Testis (tissue), 3 donors: Measurements from ENCODE around the gene PCBP3. TPM values are rescaled to one million over a fixed set of nuclear protein-coding genes. Genes with fewer than 3 reads are reported as not detected.

ENCODE experiments used
- DNase-seq: peaks from one replicate; pipeline ENCODE4 v3.0.0-alpha.2; 2019
- H3K27ac ChIP-seq, 2 donors: fragments of 200-600 bp; sonication (generic); one replicate each; pipeline ENCODE4 v1.5.1; 2019
- H3K27me3 ChIP-seq: fragments of 200-600 bp; sonication (generic); one replicate; pipeline ENCODE4 v1.5.1; 2019
- H3K36me3 ChIP-seq: fragments of 200-600 bp; sonication (generic); one replicate; pipeline ENCODE4 v1.5.1; 2017; ENCODE audit warnings: low read depth; ENCODE audit errors: missing control alignments
- H3K4me1 ChIP-seq: fragments of 200-600 bp; sonication (generic); one replicate; pipeline ENCODE4 v1.5.1; 2019
- H3K4me3 ChIP-seq, 2 donors: fragments of 200-600 bp; sonication (generic); one replicate each; pipeline ENCODE4 v1.5.1; 2017 to 2019
- H3K9me3 ChIP-seq: fragments of 200-600 bp; sonication (generic); one replicate; pipeline ENCODE4 v1.5.1; 2017
- POLR2A ChIP-seq: fragments of 450-650 bp; IDR thresholded peaks from one replicate; pipeline ENCODE4 v1.6.1; 2017; ENCODE audit warnings: antibody characterized with exemption, mild to moderate bottlenecking, moderate library complexity
- WGBS, 2 donors: methylation state at CpG; one replicate each; pipeline ENCODE4 v1.1.5; 2018; 5-methylcytosine and 5-hydroxymethylcytosine counted together
- intact Hi-C: fragments of 100-400 bp; cut with DNase I; formaldehyde crosslinking; loops from one replicate; pipeline ENCODE4 v1.15.1; 2023; ENCODE audit warnings: low total_unique reads
- polyA plus RNA-seq: library from polyadenylated mRNA; stranded (reverse); fragments of 350-450 nt; fragmentation: Illumina TruSeq; extraction: RNeasy Lipid Tissue Mini Kit (QIAGEN cat#74804); gene quantifications from one replicate; pipeline ENCODE4 v1.2.3, GENCODE V29; 2014; ENCODE audit warnings: low read depth, low replicate concordance; ENCODE audit not compliant: insufficient read depth
- total RNA-seq, 2 donors: library from RNA; depleted of rRNA; stranded (reverse); fragments of >200 nt; gene quantifications; one replicate each; pipeline ENCODE4 v1.2.3, GENCODE V29; 2016
- TF ChIP-seq, protein P1 (sequence below), 3 experiments: fragments of 450-650 bp in 2 of 3; fragments of 200-600 bp in 1 of 3; sonication (generic) in 1 of 3; IDR thresholded peaks; one replicate each; pipeline ENCODE4 v1.5.1; 2016 to 2019; ENCODE audit warnings: antibody characterized with exemption in 3 of 3, mild to moderate bottlenecking in 2 of 3, moderate library complexity in 1 of 3

Gene PCBP3
- total and polyA plus RNA-seq, 3 donors from 2014 or later = 35.7 to 58.3 (median 38.0) TPM

DNA sequence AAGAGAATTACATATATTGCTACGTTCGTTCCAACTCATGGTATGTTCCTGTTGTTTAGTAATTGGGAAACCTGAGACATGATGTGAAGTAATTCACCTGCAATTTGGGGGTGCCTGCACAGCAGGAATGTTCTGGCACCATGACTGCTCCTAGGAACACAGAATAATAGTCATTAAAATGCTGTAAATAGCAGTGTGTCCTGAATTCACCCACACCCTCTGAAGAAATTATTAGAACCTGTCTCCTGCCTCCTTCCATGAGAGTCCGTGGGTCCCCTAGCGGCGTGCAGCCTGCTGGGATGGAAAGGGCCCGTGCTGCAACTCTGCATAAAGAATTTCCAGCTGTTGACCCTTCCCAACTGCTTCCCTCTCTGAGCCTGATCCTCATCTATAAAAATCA is 143.1 kb downstream of the PCBP3 start:
- no peaks in the 10 kb centered on the region for H3K9me3 ChIP-seq
- WGBS, 2 donors = 79 to 90% methylated on average over 6 of the region's 6 CpGs
- no peaks in the 10 kb centered on the region for H3K36me3 ChIP-seq
- no peak overlapping the region for H3K4me3 ChIP-seq
- DNase-seq = no peak
- H3K27ac ChIP-seq = no peak overlapping the region
- no peaks in the 10 kb centered on the region for H3K4me1 ChIP-seq
- TF ChIP-seq, protein P1, sequence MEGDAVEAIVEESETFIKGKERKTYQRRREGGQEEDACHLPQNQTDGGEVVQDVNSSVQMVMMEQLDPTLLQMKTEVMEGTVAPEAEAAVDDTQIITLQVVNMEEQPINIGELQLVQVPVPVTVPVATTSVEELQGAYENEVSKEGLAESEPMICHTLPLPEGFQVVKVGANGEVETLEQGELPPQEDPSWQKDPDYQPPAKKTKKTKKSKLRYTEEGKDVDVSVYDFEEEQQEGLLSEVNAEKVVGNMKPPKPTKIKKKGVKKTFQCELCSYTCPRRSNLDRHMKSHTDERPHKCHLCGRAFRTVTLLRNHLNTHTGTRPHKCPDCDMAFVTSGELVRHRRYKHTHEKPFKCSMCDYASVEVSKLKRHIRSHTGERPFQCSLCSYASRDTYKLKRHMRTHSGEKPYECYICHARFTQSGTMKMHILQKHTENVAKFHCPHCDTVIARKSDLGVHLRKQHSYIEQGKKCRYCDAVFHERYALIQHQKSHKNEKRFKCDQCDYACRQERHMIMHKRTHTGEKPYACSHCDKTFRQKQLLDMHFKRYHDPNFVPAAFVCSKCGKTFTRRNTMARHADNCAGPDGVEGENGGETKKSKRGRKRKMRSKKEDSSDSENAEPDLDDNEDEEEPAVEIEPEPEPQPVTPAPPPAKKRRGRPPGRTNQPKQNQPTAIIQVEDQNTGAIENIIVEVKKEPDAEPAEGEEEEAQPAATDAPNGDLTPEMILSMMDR (IDR thresholded peaks at IDR 0.05) = no peak
- no peak for TF ChIP-seq POLR2A
- intact Hi-C loops = no loop called here
- no peaks in the 10 kb centered on the region for H3K27me3 ChIP-seq

DNA sequence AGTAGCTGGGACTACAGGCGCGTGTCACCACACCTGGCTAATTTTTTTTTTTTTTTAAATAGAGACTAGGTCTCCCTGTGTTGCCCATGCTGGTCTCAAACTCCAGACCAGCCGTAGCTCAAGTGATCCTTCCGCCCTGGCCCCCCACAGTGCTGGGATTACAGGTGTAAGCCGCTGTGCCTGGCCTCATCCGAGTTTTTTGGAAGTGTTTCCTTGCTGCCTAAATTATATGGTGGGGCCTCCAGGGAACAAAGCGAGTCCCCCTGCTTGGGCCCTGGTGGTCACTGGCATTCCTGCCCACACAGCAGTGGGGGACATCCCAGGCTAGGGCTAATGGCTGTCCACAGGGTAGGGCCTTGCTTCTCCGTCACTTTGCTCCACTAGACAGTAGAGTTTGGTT is 143.8 kb downstream of the PCBP3 start:
- Histone ChIP-seq H3K4me3 (no peak overlapping the region), H3K36me3 (no peaks in the 10 kb centered on the region), H3K4me1 (no peaks in the 10 kb centered on the region), H3K27me3 (no peaks in the 10 kb centered on the region), H3K27ac (no peak overlapping the region), H3K9me3 (no peaks in the 10 kb centered on the region)
- intact Hi-C loops = no loop called here
- WGBS, 2 donors = 93 to 98% methylated on average over 8 of the region's 8 CpGs
- no peak for TF ChIP-seq POLR2A
- TF ChIP-seq, protein P1 (IDR thresholded peaks at IDR 0.05) = no peak
- no peak for DNase-seq

DNA sequence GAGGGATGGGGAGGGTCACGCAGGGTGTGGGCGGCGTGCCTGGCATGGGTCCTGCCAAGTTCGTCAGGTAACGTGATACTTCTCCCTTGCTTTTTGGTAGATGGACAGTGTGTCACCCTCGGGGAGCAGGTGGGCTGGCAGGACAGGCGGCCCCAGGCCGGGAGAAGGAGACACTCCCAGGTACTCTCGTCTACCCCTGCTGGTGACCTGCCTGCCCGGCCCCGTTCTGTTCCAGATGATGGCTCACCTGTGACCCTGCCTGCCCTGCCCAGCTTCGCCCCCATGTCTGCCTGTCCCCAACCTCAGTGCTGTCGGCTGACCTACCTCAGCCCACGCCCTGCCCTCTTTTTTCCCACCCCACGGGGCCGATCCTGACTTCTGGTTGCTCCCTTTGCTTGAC is 144.7 kb downstream of the PCBP3 start:
- no peak for DNase-seq
- H3K9me3 ChIP-seq = no peaks in the 10 kb centered on the region
- H3K4me3 ChIP-seq = no peak overlapping the region
- TF ChIP-seq POLR2A = no peak
- TF ChIP-seq, protein P1 (IDR thresholded peaks at IDR 0.05) = no peak
- H3K27me3 ChIP-seq = no peaks in the 10 kb centered on the region
- H3K36me3 ChIP-seq = no peaks in the 10 kb centered on the region
- WGBS, 2 donors = 83 to 84% methylated on average over 12 to 16 of the region's 16 CpGs
- intact Hi-C loops = no loop called here
- no peaks in the 10 kb centered on the region for H3K4me1 ChIP-seq
- H3K27ac ChIP-seq = no peak overlapping the region

DNA sequence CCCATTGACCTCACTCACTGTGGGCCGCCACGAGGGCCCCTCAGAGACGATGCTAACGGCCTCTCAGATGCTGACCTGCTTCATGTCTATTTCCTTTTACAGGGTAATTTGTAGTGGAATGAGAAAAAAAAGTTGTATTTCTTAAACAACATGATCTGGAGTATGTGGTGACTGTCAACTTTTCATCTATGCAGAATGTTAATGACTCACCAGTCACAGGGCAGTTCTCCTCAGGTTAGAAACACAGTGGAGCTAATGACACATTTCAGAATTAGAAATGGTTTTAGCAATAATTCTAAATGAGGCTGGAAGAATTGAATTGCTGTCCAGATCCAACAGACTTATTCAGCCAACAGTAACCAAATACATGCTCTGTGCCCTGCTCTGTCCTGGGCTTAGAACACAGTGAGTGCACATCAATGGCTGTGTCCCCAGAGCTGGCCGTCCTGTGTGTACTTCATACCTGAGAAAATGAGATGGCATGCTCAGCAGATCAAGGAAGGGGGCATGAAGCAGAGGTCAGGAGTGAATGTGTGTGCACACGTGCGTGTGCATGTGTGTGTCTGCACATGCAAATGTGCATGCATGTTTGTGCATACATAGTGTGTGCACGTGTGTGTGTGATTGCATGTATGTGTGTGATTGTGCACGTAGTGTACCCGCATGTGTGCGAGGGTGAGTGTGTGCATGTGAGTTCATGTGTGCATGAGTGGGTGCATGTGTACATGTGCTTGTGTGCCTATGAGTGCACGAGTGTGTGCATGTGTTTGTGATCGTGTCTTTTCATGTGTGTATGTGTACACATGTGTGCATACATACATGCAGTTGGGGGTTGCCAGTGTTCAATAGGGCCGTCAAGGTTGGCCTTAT is 145.3 kb downstream of the PCBP3 start:
- Histone ChIP-seq H3K4me1 (no peaks in the 10 kb centered on the region), H3K9me3 (no peaks in the 10 kb centered on the region), H3K27ac (no peak overlapping the region), H3K36me3 (no peaks in the 10 kb centered on the region), H3K27me3 (no peaks in the 10 kb centered on the region), H3K4me3 (no peak overlapping the region)
- TF ChIP-seq, protein P1 (IDR thresholded peaks at IDR 0.05) = no peak
- TF ChIP-seq POLR2A = no peak
- intact Hi-C loops = no loop called here
- DNase-seq = no peak
- 83 to 85% methylated on average over 13 to 14 of the region's 14 CpGs for WGBS, 2 donors

DNA sequence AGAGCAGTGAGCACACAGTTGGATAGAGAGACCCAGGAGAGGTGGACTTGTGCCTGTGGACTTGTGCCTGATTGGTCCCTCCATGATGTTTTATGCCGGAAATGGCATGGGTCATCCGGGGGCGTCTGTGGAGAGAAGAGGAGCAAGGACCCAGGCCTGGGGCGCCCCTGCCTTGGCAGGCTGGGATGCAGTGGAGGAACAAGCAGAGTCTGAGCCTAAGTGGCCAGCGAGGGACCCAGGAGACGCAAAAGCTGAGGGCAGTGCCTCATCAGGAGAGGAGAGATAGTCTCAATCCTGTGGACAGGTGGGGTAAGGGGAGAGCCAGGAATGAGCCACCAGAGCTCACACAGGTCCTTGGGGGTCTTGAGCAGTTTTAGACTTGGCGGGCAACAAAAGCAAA is 146.9 kb downstream of the PCBP3 start:
- no peak overlapping the region for H3K4me3 ChIP-seq
- no peaks in the 10 kb centered on the region for H3K9me3 ChIP-seq
- no peaks in the 10 kb centered on the region for H3K27me3 ChIP-seq
- intact Hi-C loops = no loop called here
- no peak for TF ChIP-seq POLR2A
- TF ChIP-seq, protein P1 (IDR thresholded peaks at IDR 0.05) = no peak
- no peaks in the 10 kb centered on the region for H3K4me1 ChIP-seq
- no peak for DNase-seq
- 83 to 88% methylated on average over 7 of the region's 7 CpGs for WGBS, 2 donors
- no peak overlapping the region for H3K27ac ChIP-seq
- no peaks in the 10 kb centered on the region for H3K36me3 ChIP-seq
